Measurements from ENCODE around the gene UCN2. TPM values are rescaled to one million over a fixed set of nuclear protein-coding genes. Genes with fewer than 3 reads are reported as not detected.

The UCN2 gene
- 0.77 TPM for total RNA-seq (ENCODE audit: unreplicated experiment)
- long read RNA-seq = 0 reads

GRCh38 chr3:48563382-48563918 is at the start of gene UCN2:
TSS of gene UCN2 (minus strand) at chr3:48563781. CDS start at chr3:48563124, 657 bp downstream.
- no peaks in the 10 kb centered on the region for H3K36me3 Mint-ChIP-seq (ENCODE audit: low read depth, unreplicated experiment)
- no peaks in the 10 kb centered on the region for H3K9me3 Mint-ChIP-seq (ENCODE audit: unreplicated experiment)
- no peak within 1 kb of the TSS for H3K4me3 Mint-ChIP-seq (ENCODE audit: unreplicated experiment)
- no peak for DNase-seq (ENCODE audit: low spot score)
- H3K4me1 Mint-ChIP-seq (ENCODE audit: unreplicated experiment) = peaks cover 30% of the 10 kb centered on the region
- H3K27me3 Mint-ChIP-seq (ENCODE audit: unreplicated experiment) = peaks cover 18% of the 10 kb centered on the region
- no peak for TF ChIP-seq CTCF (IDR thresholded peaks at IDR 0.05; ENCODE audit: unreplicated experiment)
- peak within 1 kb of the TSS; percentile 59 for H3K27ac Mint-ChIP-seq (ENCODE audit: unreplicated experiment)

GRCh38 chr3:48612309-48612708 is 48.7 kb upstream of the UCN2 start:
- Mint-ChIP-seq H3K4me3 (ENCODE audit: unreplicated experiment) (no peak overlapping the region), H3K4me1 (ENCODE audit: unreplicated experiment) (peaks cover 9% of the 10 kb centered on the region), H3K27ac (ENCODE audit: unreplicated experiment) (no peak overlapping the region), H3K36me3 (ENCODE audit: low read depth, unreplicated experiment) (peaks cover 14% of the 10 kb centered on the region), H3K27me3 (ENCODE audit: unreplicated experiment) (peaks cover 5% of the 10 kb centered on the region), H3K9me3 (ENCODE audit: unreplicated experiment) (peaks cover 3% of the 10 kb centered on the region)
- no peak for DNase-seq (ENCODE audit: low spot score)
- TF ChIP-seq CTCF (IDR thresholded peaks at IDR 0.05; ENCODE audit: unreplicated experiment) = no peak

GRCh38 chr3:48609088-48610005 is 45.8 kb upstream of the UCN2 start, which contains the start of gene UQCRC1:
TSS of gene UQCRC1 (minus strand) at chr3:48609646. CDS start at chr3:48609620, 26 bp downstream.
- peak; percentile 96 for DNase-seq (ENCODE audit: low spot score)
- peak; percentile 48 for TF ChIP-seq CTCF (IDR thresholded peaks at IDR 0.05; ENCODE audit: unreplicated experiment)

GRCh38 chr3:48607519-48607918 is 43.9 kb upstream of the UCN2 start:
- Mint-ChIP-seq H3K4me3 (ENCODE audit: unreplicated experiment) (no peak overlapping the region), H3K36me3 (ENCODE audit: low read depth, unreplicated experiment) (peaks cover 39% of the 10 kb centered on the region), H3K27ac (ENCODE audit: unreplicated experiment) (no peak overlapping the region), H3K4me1 (ENCODE audit: unreplicated experiment) (peaks cover 9% of the 10 kb centered on the region), H3K9me3 (ENCODE audit: unreplicated experiment) (no peaks in the 10 kb centered on the region), H3K27me3 (ENCODE audit: unreplicated experiment) (peaks cover 5% of the 10 kb centered on the region)
- no peak for DNase-seq (ENCODE audit: low spot score)
- no peak for TF ChIP-seq CTCF (IDR thresholded peaks at IDR 0.05; ENCODE audit: unreplicated experiment)

More at GRCh38 chr3:48609088-48610005, 45.8 kb upstream of the UCN2 start, which contains the start of gene UQCRC1:
- Mint-ChIP-seq H3K4me1 (ENCODE audit: unreplicated experiment) (peaks cover 9% of the 10 kb centered on the region), H3K27me3 (ENCODE audit: unreplicated experiment) (peaks cover 5% of the 10 kb centered on the region), H3K4me3 (ENCODE audit: unreplicated experiment) (peak within 1 kb of the TSS; percentile 98), H3K27ac (ENCODE audit: unreplicated experiment) (peak within 1 kb of the TSS; percentile 61), H3K9me3 (ENCODE audit: unreplicated experiment) (no peaks in the 10 kb centered on the region), H3K36me3 (ENCODE audit: low read depth, unreplicated experiment) (peaks cover 26% of the 10 kb centered on the region)

- H3K4me1 Mint-ChIP-seq (ENCODE audit: unreplicated experiment) = no peaks in the 10 kb centered on the region
- no peak overlapping the region for H3K27ac Mint-ChIP-seq (ENCODE audit: unreplicated experiment)
- peaks cover 5% of the 10 kb centered on the region for H3K27me3 Mint-ChIP-seq (ENCODE audit: unreplicated experiment)
- H3K36me3 Mint-ChIP-seq (ENCODE audit: low read depth, unreplicated experiment) = peaks cover 37% of the 10 kb centered on the region
- DNase-seq (ENCODE audit: low spot score) = no peak
- no peak overlapping the region for H3K4me3 Mint-ChIP-seq (ENCODE audit: unreplicated experiment)
- no peak for TF ChIP-seq CTCF (IDR thresholded peaks at IDR 0.05; ENCODE audit: unreplicated experiment)
- no peaks in the 10 kb centered on the region for H3K9me3 Mint-ChIP-seq (ENCODE audit: unreplicated experiment)
Measured at GRCh38 chr3:48601622-48601994, 38.0 kb upstream of the UCN2 start.
